Sigmoid colon (tissue), 4 donors: Measurements from ENCODE around the gene TMEM40.

ENCODE experiments used
- CTCF ChIP-seq, 4 experiments: fragments of 450-650 bp in 3 of 4; fragments of 200-600 bp in 1 of 4; IDR thresholded peaks; one replicate each; pipeline ENCODE4 v1.5.1; 2016 to 2019; ENCODE audit warnings: antibody characterized with exemption in 4 of 4, mild to moderate bottlenecking in 3 of 4, moderate library complexity in 2 of 4
- EP300 ChIP-seq, 4 donors: sonication (generic); formaldehyde crosslinking; IDR thresholded peaks; one replicate each; pipeline ENCODE4 v1.6.1; 2017; ENCODE audit warnings: antibody characterized with exemption in 4 of 4
- POLR2A ChIP-seq, 2 donors: fragments of 450-650 bp; IDR thresholded peaks; one replicate each; pipeline ENCODE4 v1.6.1; 2016; ENCODE audit warnings: antibody characterized with exemption in 2 of 2, mild to moderate bottlenecking in 2 of 2, moderate library complexity in 2 of 2
- POLR2AphosphoS5 ChIP-seq, 4 donors: sonication (generic); formaldehyde crosslinking; IDR thresholded peaks; one replicate each; pipeline ENCODE4 v1.6.1; 2017; ENCODE audit warnings: antibody characterized with exemption in 4 of 4

DNA sequence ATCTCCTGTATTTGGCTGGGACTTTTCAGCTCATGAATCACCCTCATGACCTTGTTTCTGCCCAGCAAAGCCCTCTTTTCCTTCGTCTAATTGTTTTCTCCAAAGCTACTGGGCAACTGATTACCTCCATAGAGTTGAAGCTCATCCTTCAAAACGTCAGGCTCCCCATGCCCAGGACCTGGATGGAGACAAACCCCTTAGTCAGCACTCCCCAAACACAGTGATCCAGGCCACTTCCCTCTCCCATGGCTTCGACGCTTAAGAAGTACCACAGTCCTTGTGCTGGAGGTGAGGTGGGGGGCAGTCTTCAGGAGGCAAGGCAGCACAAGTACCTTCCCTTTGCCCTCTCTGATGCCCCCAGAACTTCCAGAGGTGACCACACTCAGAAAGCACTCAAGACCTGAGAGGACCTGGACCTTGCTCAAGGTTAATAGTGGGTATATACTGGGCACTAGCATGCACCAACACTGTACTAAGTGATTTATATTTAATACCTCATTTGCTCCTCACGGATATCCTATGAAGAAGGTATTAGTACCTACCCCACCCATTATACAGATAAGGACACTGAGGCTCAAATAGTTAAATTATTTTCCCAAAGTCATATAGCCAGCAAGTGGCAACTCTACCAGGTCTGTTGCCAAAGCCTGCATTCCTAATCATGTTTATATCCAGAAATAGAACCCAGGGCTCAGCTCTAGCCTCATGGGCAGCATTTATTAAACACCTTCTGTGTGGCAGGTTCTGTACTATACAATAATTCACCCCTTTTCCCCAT lies 16.5 kb downstream of the TMEM40 start:
- TF ChIP-seq CTCF (IDR thresholded peaks at IDR 0.05) (no peak), EP300 (IDR thresholded peaks at IDR 0.05) (no peak), POLR2AphosphoS5 (IDR thresholded peaks at IDR 0.05) (no peak), POLR2A (IDR thresholded peaks at IDR 0.05) (no peak)
